Right atrium auricular region (tissue), 2 donors: ENCODE data around the gene WBP4. TPM values are rescaled to one million over a fixed set of nuclear protein-coding genes. Genes with fewer than 3 reads are reported as not detected.

Source experiments
- DNase-seq: peaks from one replicate; pipeline ENCODE4 v3.0.0-alpha.2; 2019; ENCODE audit warnings: low spot score
- H3K27ac ChIP-seq, 2 donors: fragments of 200-600 bp; sonication (generic); 1 replicate in 1 of 2; 2 replicates in 1 of 2; pipeline ENCODE4 v1.5.1; 2016 to 2019
- H3K27me3 ChIP-seq, 2 donors: fragments of 200-600 bp; sonication (generic); one replicate each; pipeline versions ENCODE4 v1.5.1 to v1.6.0; 2017 to 2019
- H3K36me3 ChIP-seq: fragments of 200-600 bp; sonication (generic); one replicate; pipeline ENCODE4 v1.5.1; 2016
- H3K4me1 ChIP-seq, 2 donors: fragments of 200-600 bp; sonication (generic); one replicate each; pipeline versions ENCODE4 v1.5.1 to v1.6.0; 2017 to 2019
- H3K4me3 ChIP-seq, 2 donors: fragments of 200-600 bp; sonication (generic); 1 replicate in 1 of 2; 2 replicates in 1 of 2; pipeline ENCODE4 v1.5.1; 2017 to 2019; ENCODE audit warnings: mild to moderate bottlenecking in 1 of 2, moderate library complexity in 1 of 2
- H3K9me3 ChIP-seq, 2 donors: fragments of 200-600 bp; sonication (generic); one replicate each; pipeline ENCODE4 v1.5.1; 2019
- CTCF ChIP-seq, 2 donors: fragments of 200-600 bp; sonication (generic); IDR thresholded peaks; one replicate each; pipeline ENCODE4 v1.5.1; 2019; ENCODE audit warnings: antibody characterized with exemption in 2 of 2
- total RNA-seq, 2 donors: library from RNA; depleted of rRNA; stranded (reverse); fragments of >200 nt; gene quantifications; one replicate each; pipeline ENCODE4 v1.1.0, GENCODE V29; 2016

The WBP4 gene
- 10 to 100 TPM; 14.0 to 18.0 TPM for total RNA-seq

- Histone ChIP-seq H3K4me1 (peaks cover 0 to 64% of the 10 kb centered on the region in 2 donors), H3K27ac (peak within 1 kb of the TSS; percentile 98), H3K9me3 (no peaks in the 10 kb centered on the region), H3K27me3 (no peaks in the 10 kb centered on the region), H3K36me3 (peaks cover 11% of the 10 kb centered on the region), H3K4me3 (peak within 1 kb of the TSS; percentile 66 to 77)
- DNase-seq: peak; percentile 92
- peak in 1 of 2 donors; percentile 25 for TF ChIP-seq CTCF (IDR thresholded peaks at IDR 0.05)
Observed at GRCh38 chr13:41061075-41061913, at the start of gene WBP4. Gene WBP4, plus strand, starts transcription at chr13:41061509. Its CDS starts 165 bp downstream, at chr13:41061674.

GRCh38 chr13:41012536-41012935 is 48.8 kb upstream of the WBP4 start:
- Histone ChIP-seq H3K36me3 (no peaks in the 10 kb centered on the region), H3K4me1 (peaks cover 0 to 19% of the 10 kb centered on the region in 2 donors), H3K4me3 (no peak overlapping the region), H3K27ac (no peak overlapping the region), H3K27me3 (no peaks in the 10 kb centered on the region), H3K9me3 (no peaks in the 10 kb centered on the region)
- TF ChIP-seq CTCF (IDR thresholded peaks at IDR 0.05): no peak
- DNase-seq: no peak

- no peak overlapping the region for H3K27ac ChIP-seq
- no peak for DNase-seq
Observed at GRCh38 chr13:41013835-41014234, 47.5 kb upstream of the WBP4 start.

GRCh38 chr13:41015920-41016319 is 45.4 kb upstream of the WBP4 start:
- Histone ChIP-seq H3K27ac (no peak overlapping the region), H3K4me3 (no peak overlapping the region), H3K27me3 (no peaks in the 10 kb centered on the region), H3K9me3 (no peaks in the 10 kb centered on the region), H3K4me1 (peaks cover 0 to 32% of the 10 kb centered on the region in 2 donors), H3K36me3 (no peaks in the 10 kb centered on the region)
- no peak for TF ChIP-seq CTCF (IDR thresholded peaks at IDR 0.05)
- DNase-seq: no peak

More at GRCh38 chr13:41013835-41014234, 47.5 kb upstream of the WBP4 start:
- no peaks in the 10 kb centered on the region for H3K27me3 ChIP-seq
- H3K36me3 ChIP-seq: no peaks in the 10 kb centered on the region
- peaks cover 0 to 15% of the 10 kb centered on the region in 2 donors for H3K4me1 ChIP-seq
- no peak overlapping the region for H3K4me3 ChIP-seq
- TF ChIP-seq CTCF (IDR thresholded peaks at IDR 0.05): no peak
- H3K9me3 ChIP-seq: no peaks in the 10 kb centered on the region

GRCh38 chr13:41017159-41017558 is 44.1 kb upstream of the WBP4 start:
- peaks cover 0 to 38% of the 10 kb centered on the region in 2 donors for H3K4me1 ChIP-seq
- no peaks in the 10 kb centered on the region for H3K27me3 ChIP-seq
- no peaks in the 10 kb centered on the region for H3K9me3 ChIP-seq
- TF ChIP-seq CTCF (IDR thresholded peaks at IDR 0.05): no peak
- no peak overlapping the region for H3K4me3 ChIP-seq
- peak overlapping the region; percentile 68 to 78 for H3K27ac ChIP-seq
- no peaks in the 10 kb centered on the region for H3K36me3 ChIP-seq
- DNase-seq: no peak
